Measurements from ENCODE around the gene ALOX15.

DNA sequence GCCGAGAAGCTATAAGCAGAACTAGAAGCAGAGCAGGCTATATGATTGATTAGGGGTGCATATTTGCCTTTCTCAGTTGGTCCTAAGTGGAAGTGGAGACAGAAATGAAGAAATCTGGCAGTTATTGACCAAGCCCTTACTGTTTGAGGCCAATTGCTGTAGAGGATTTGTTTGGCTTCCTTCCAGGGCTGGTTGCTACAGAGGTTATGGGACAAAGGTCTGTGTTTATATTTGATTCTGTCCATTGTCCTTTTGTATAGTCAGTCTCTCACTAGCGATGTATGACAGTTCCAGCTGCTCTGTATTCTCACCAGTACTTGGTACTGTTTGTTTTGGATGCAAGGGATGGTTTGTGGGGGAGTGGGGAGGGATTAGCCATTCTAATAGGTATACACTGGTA lies 7.3 kb upstream of the ALOX15 start:
- TF ChIP-seq, protein P1, sequence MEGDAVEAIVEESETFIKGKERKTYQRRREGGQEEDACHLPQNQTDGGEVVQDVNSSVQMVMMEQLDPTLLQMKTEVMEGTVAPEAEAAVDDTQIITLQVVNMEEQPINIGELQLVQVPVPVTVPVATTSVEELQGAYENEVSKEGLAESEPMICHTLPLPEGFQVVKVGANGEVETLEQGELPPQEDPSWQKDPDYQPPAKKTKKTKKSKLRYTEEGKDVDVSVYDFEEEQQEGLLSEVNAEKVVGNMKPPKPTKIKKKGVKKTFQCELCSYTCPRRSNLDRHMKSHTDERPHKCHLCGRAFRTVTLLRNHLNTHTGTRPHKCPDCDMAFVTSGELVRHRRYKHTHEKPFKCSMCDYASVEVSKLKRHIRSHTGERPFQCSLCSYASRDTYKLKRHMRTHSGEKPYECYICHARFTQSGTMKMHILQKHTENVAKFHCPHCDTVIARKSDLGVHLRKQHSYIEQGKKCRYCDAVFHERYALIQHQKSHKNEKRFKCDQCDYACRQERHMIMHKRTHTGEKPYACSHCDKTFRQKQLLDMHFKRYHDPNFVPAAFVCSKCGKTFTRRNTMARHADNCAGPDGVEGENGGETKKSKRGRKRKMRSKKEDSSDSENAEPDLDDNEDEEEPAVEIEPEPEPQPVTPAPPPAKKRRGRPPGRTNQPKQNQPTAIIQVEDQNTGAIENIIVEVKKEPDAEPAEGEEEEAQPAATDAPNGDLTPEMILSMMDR (IDR thresholded peaks at IDR 0.05), result no peak
- no peak for TF ChIP-seq POLR2AphosphoS5 (IDR thresholded peaks at IDR 0.05)
- TF ChIP-seq POLR2A (IDR thresholded peaks at IDR 0.05), result no peak
- TF ChIP-seq EP300 (IDR thresholded peaks at IDR 0.05), result no peak

Data from stomach (tissue), 4 donors.